Right atrium auricular region (tissue), 2 donors: Measurements from ENCODE around the gene CEP350. TPM values are rescaled to one million over a fixed set of nuclear protein-coding genes. Genes with fewer than 3 reads are reported as not detected.
A peak's percentile ranks its signal among the peaks of the same experiment; 100 is the strongest.

Experiments
- DNase-seq: peaks from one replicate; pipeline ENCODE4 v3.0.0-alpha.2; 2019; ENCODE audit warnings: low spot score
- H3K27ac ChIP-seq, 2 donors: fragments of 200-600 bp; sonication (generic); 1 replicate in 1 of 2; 2 replicates in 1 of 2; pipeline ENCODE4 v1.5.1; 2016 to 2019
- H3K27me3 ChIP-seq, 2 donors: fragments of 200-600 bp; sonication (generic); one replicate each; pipeline versions ENCODE4 v1.5.1 to v1.6.0; 2017 to 2019
- H3K36me3 ChIP-seq: fragments of 200-600 bp; sonication (generic); one replicate; pipeline ENCODE4 v1.5.1; 2016
- H3K4me1 ChIP-seq, 2 donors: fragments of 200-600 bp; sonication (generic); one replicate each; pipeline versions ENCODE4 v1.5.1 to v1.6.0; 2017 to 2019
- H3K4me3 ChIP-seq, 2 donors: fragments of 200-600 bp; sonication (generic); 1 replicate in 1 of 2; 2 replicates in 1 of 2; pipeline ENCODE4 v1.5.1; 2017 to 2019; ENCODE audit warnings: mild to moderate bottlenecking in 1 of 2, moderate library complexity in 1 of 2
- H3K9me3 ChIP-seq, 2 donors: fragments of 200-600 bp; sonication (generic); one replicate each; pipeline ENCODE4 v1.5.1; 2019
- CTCF ChIP-seq, 2 donors: fragments of 200-600 bp; sonication (generic); IDR thresholded peaks; one replicate each; pipeline ENCODE4 v1.5.1; 2019; ENCODE audit warnings: antibody characterized with exemption in 2 of 2
- total RNA-seq, 2 donors: library from RNA; depleted of rRNA; stranded (reverse); fragments of >200 nt; gene quantifications; one replicate each; pipeline ENCODE4 v1.1.0, GENCODE V29; 2016

CEP350 gene
- total RNA-seq, 2 donors from 2014 or later: 55.3 to 56.1 TPM

GRCh38 chr1:180103819-180104218, 149.2 kb downstream of the CEP350 start:
- H3K27ac ChIP-seq: no peak overlapping the region
- H3K27me3 ChIP-seq: no peaks in the 10 kb centered on the region
- no peak for DNase-seq
- H3K9me3 ChIP-seq: no peaks in the 10 kb centered on the region
- H3K4me1 ChIP-seq: no peaks in the 10 kb centered on the region
- no peak overlapping the region for H3K4me3 ChIP-seq
- peaks cover 27% of the 10 kb centered on the region for H3K36me3 ChIP-seq
- TF ChIP-seq CTCF (IDR thresholded peaks at IDR 0.05): no peak

DNA sequence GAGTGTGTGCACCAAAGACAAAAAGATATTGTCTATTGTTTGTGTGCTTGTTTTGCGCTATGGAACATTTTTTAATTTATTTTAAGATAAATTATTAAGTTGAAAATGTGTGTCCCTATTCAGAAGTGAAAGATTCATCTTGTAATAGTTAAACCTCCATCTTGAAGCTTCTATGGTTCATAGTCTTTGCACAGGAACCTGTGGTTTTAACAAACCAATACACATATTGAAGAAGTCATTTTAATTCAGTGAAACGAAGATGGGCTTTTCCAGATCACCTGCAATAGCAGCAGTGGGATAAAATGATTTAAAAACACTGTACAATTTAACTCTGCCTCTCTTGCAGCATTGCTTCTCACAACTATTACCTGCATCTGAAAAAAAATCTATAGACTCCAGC, 157.5 kb downstream of the CEP350 start:
- Histone ChIP-seq H3K27me3 (no peaks in the 10 kb centered on the region), H3K36me3 (peaks cover 25% of the 10 kb centered on the region), H3K9me3 (no peaks in the 10 kb centered on the region), H3K4me1 (peaks cover 0 to 41% of the 10 kb centered on the region in 2 donors), H3K4me3 (no peak overlapping the region), H3K27ac (peak overlapping the region in 1 of 2 donors; percentile 80)
- no peak for DNase-seq
- no peak for TF ChIP-seq CTCF (IDR thresholded peaks at IDR 0.05)

DNA sequence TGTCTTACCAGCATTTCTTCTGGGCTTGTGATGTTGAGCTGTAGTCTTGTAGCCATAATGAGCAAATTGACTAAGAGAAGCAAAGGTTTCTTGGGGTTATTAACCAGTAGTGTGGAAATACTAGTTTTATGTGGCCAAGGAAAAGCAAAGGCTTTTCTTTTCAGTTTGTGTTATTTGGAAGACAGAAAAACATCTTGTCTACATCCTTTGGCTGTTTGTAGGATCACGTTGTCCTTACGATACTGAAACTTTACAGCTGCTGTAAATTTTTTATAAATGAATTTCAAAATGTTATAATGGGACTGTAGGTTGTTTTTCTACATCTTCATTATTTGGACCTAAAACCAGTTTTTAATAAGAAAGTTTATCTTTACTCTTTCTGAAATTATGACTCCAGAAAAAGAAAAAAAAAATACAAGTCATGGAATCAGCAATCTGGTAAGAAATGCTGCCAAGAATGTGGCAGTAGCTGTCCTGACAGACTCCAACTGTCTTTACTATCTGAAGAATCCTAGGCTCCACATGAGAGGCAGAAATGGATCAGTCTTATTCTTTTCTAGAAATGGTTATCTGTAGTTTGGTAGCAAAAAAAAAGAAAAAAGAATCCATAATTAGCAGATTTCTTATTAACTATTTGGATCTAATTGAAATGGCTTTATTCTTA, 158.5 kb downstream of the CEP350 start:
- DNase-seq: no peak
- no peaks in the 10 kb centered on the region for H3K9me3 ChIP-seq
- no peak overlapping the region for H3K4me3 ChIP-seq
- H3K36me3 ChIP-seq: peaks cover 25% of the 10 kb centered on the region
- H3K27ac ChIP-seq: peak overlapping the region; percentile 52 to 80
- no peaks in the 10 kb centered on the region for H3K27me3 ChIP-seq
- peaks cover 0 to 51% of the 10 kb centered on the region in 2 donors for H3K4me1 ChIP-seq
- TF ChIP-seq CTCF (IDR thresholded peaks at IDR 0.05): no peak

- no peak for TF ChIP-seq CTCF (IDR thresholded peaks at IDR 0.05)
- H3K4me1 ChIP-seq: peaks cover 0 to 51% of the 10 kb centered on the region in 2 donors
- H3K36me3 ChIP-seq: peaks cover 20% of the 10 kb centered on the region
- no peaks in the 10 kb centered on the region for H3K9me3 ChIP-seq
- H3K27ac ChIP-seq: peak overlapping the region in 1 of 2 donors; percentile 80
- no peak for DNase-seq
- no peaks in the 10 kb centered on the region for H3K27me3 ChIP-seq
- no peak overlapping the region for H3K4me3 ChIP-seq
Measured at GRCh38 chr1:180114396-180114945, 159.9 kb downstream of the CEP350 start.

DNA sequence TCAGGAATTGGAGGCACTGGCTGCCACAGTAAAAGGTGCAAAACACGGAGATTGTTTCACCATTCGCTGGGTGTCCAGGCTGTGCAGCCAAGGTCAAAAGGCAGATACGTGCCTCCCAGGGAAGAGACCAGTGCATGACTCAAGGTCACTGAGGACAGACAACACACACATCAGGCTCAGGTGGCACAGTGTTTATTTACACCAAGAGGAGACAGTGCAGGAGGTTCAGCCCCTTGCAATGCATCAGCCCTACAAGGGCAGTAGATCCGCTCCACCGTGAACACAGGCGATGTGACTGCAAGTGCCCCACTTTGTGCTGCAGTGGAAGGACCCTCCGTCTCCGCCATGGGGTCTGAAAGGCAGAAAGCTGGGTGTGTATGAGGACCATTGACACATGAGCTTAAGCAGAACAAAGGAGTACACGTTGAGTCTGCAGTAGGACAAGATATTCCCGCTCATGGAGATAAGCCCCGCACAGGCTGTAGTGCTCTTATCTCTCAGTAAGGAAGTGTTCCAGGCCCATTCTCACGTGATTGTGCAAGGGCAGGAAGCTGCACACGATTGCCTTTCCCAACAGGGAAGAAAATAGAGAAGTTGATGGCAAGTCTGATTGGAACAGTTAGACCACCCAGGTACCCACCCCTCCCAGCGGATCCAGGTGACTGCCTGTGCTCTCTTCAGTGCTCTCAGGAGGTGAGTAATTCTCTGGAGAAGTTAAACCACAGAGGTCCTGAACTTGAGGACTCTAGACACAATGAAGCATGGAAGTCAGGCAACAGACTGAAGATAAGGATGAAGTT, 162.6 kb downstream of the CEP350 start:
- Histone ChIP-seq H3K4me1 (peaks cover 0 to 49% of the 10 kb centered on the region in 2 donors), H3K4me3 (no peak overlapping the region), H3K27me3 (no peaks in the 10 kb centered on the region), H3K27ac (peak overlapping the region; percentile 49 to 80), H3K9me3 (no peaks in the 10 kb centered on the region), H3K36me3 (no peaks in the 10 kb centered on the region)
- DNase-seq: peak; percentile 77
- no peak for TF ChIP-seq CTCF (IDR thresholded peaks at IDR 0.05)
